Spleen (tissue), 7 donors: ENCODE measurements around the gene RND2.

ENCODE experiments used
- POLR2A ChIP-seq, 3 donors: fragments of 450-650 bp; IDR thresholded peaks; one replicate each; pipeline ENCODE4 v1.5.1; 2017; ENCODE audit warnings: antibody characterized with exemption in 3 of 3, mild to moderate bottlenecking in 1 of 3
- POLR2AphosphoS5 ChIP-seq, 3 donors: sonication (generic); formaldehyde crosslinking; IDR thresholded peaks; one replicate each; pipeline ENCODE4 v1.5.1; 2017; ENCODE audit warnings: antibody characterized with exemption in 3 of 3
- TF ChIP-seq, protein P1 (sequence below), 11 experiments: fragments of 200-600 bp in 7 of 11; fragments of 450-650 bp in 4 of 11; sonication (generic) in 4 of 11; IDR thresholded peaks in 8 of 11; conservative IDR thresholded peaks in 3 of 11; 1 replicate in 7 of 11; 2 replicates in 4 of 11; pipeline versions ENCODE4 v1.4.0 to v1.8.0; 2016 to 2021; ENCODE audit warnings: antibody characterized with exemption in 11 of 11, inconsistent platforms in 4 of 11, mild to moderate bottlenecking in 1 of 11
- donor health status: DM: no; HTN: no; CAD: no; lungs with moderate emphysema.
- donor health status: DM: no; HTN: no; CAD: no.
- donor health status: DM: no; HTN: no; CAD: no.

GRCh38 chr17:43010667-43011308, 14.2 kb upstream of the RND2 start:
- TF ChIP-seq POLR2A (IDR thresholded peaks at IDR 0.05) (no peak), POLR2AphosphoS5 (IDR thresholded peaks at IDR 0.05) (no peak)
- TF ChIP-seq, protein P1, sequence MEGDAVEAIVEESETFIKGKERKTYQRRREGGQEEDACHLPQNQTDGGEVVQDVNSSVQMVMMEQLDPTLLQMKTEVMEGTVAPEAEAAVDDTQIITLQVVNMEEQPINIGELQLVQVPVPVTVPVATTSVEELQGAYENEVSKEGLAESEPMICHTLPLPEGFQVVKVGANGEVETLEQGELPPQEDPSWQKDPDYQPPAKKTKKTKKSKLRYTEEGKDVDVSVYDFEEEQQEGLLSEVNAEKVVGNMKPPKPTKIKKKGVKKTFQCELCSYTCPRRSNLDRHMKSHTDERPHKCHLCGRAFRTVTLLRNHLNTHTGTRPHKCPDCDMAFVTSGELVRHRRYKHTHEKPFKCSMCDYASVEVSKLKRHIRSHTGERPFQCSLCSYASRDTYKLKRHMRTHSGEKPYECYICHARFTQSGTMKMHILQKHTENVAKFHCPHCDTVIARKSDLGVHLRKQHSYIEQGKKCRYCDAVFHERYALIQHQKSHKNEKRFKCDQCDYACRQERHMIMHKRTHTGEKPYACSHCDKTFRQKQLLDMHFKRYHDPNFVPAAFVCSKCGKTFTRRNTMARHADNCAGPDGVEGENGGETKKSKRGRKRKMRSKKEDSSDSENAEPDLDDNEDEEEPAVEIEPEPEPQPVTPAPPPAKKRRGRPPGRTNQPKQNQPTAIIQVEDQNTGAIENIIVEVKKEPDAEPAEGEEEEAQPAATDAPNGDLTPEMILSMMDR (IDR thresholded peaks at IDR 0.05 in 8 of 11, conservative IDR thresholded peaks at IDR 0.05 in 3 of 11), result no peak
